Suprapubic skin (tissue), 4 donors: ENCODE results near the gene PLEKHA1. TPM values are rescaled to one million over a fixed set of nuclear protein-coding genes. Genes with fewer than 3 reads are reported as not detected.

Experiments used
- DNase-seq, 2 donors: peaks; one replicate each; pipeline ENCODE4 v3.0.0-alpha.2; 2019; ENCODE audit warnings: low spot score in 2 of 2
- H3K27ac ChIP-seq: fragments of 200-600 bp; sonication (generic); one replicate; pipeline ENCODE4 v1.5.1; 2019
- H3K27me3 ChIP-seq: fragments of 200-600 bp; sonication (generic); one replicate; pipeline ENCODE4 v1.5.1; 2019
- H3K36me3 ChIP-seq: fragments of 200-600 bp; sonication (generic); one replicate; pipeline ENCODE4 v1.5.1; 2019
- H3K4me1 ChIP-seq: fragments of 200-600 bp; sonication (generic); one replicate; pipeline ENCODE4 v1.5.1; 2019
- H3K4me3 ChIP-seq: fragments of 200-600 bp; sonication (generic); one replicate; pipeline ENCODE4 v1.5.1; 2019; ENCODE audit warnings: mild to moderate bottlenecking
- H3K9me3 ChIP-seq: fragments of 200-600 bp; sonication (generic); one replicate; pipeline ENCODE4 v1.5.1; 2019
- EP300 ChIP-seq: sonication (generic); formaldehyde crosslinking; IDR thresholded peaks from one replicate; pipeline ENCODE4 v1.6.1; 2017; ENCODE audit warnings: antibody characterized with exemption
- POLR2A ChIP-seq, 2 donors: fragments of 450-650 bp; IDR thresholded peaks; one replicate each; pipeline ENCODE4 v1.6.1; 2017; ENCODE audit warnings: antibody characterized with exemption in 2 of 2, mild to moderate bottlenecking in 2 of 2, moderate library complexity in 2 of 2
- POLR2AphosphoS5 ChIP-seq, 3 donors: sonication (generic); formaldehyde crosslinking; IDR thresholded peaks; one replicate each; pipeline ENCODE4 v1.6.1; 2017; ENCODE audit warnings: antibody characterized with exemption in 3 of 3
- WGBS: methylation state at CpG from one replicate; pipeline ENCODE4 v1.1.5; 2018; 5-methylcytosine and 5-hydroxymethylcytosine counted together
- total RNA-seq, 4 donors: library from RNA; depleted of rRNA; stranded (reverse); fragments of >200 nt; gene quantifications; one replicate each; pipeline ENCODE4 v1.1.0, GENCODE V29; 2016
- TF ChIP-seq, protein P1 (sequence below), 2 donors: fragments of 200-600 bp in 1 of 2; fragments of 450-650 bp in 1 of 2; sonication (generic) in 1 of 2; IDR thresholded peaks; one replicate each; pipeline ENCODE4 v1.5.1; 2016 to 2019; ENCODE audit warnings: antibody characterized with exemption in 2 of 2, mild to moderate bottlenecking in 1 of 2, moderate library complexity in 1 of 2

PLEKHA1 gene
- total RNA-seq, 4 donors from 2014 or later: 68.2 to 91.6 (median 78.8) TPM

DNA sequence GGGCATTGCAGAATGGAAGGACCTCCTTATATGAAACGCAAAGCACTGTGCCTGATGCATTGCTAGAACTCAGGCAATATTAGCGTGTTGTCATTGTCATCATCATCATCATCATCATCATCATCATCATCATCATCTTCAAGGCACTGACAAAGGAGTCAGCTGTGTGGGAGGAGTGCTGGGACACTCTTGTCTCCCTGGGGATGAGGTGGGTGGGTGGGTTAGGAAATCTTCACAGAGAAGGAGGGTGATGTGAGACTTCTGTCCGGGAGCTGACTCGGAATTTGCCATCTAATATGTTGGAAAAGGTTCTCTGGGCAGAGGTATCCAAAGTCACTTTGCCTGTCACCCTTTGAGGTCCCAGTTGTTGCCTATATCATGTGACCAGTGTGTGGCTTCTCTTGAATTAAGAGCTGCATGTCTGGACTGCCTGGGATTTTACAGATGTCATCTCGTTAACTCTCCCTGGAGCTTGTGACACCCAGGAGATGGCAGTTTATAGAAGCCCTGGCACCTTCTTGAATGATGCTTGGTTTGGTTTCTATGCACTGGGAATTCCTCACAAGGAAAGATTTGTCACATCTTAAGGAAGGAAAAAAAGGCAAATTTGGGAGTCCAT, 93.9 kb downstream of the PLEKHA1 start:
- no peak overlapping the region for H3K4me3 ChIP-seq
- no peak for DNase-seq

DNA sequence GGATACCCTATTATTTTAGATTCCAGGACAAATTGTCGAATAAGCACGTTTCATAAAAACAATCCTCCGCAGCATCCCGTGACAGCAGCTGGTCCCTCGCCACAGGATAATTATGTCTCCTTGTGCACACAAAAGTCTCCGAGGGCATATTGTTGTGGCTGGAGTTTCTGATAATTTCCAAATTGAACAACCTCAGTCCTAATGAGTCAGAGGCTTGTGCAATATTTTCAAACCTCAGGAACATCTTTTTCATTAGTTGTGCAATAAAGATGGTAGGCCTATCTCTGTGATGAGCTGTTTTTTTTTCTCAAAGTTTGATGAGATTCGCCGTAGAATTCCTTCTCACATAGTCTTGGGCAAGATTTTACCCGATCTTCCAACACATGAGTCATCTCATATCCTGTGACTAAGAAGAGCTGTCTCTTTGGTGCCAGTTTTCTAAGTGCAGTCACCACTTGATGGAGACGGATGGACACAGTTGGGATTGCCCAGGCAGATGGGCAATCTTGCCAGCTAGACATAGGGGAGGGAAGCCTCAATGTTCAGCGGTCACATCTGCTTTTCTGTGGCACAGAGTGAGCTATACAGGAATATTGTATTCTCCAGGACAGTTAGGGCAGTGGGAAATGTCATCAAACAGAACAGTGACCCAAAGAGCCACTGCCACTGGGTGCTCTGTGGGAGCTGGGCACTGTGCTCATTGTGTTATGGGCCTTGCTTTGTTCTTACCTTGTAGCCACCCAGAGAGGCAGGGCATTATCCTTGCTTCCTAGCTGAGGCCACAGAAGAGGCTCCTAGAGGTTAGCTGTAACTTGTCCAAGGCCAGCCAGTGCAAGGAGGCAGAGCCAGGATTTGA, 94.6 kb downstream of the PLEKHA1 start:
- no peaks in the 10 kb centered on the region for H3K9me3 ChIP-seq
- 16% methylated on average over 10 of the region's 11 CpGs for WGBS
- no peaks in the 10 kb centered on the region for H3K27me3 ChIP-seq
- no peaks in the 10 kb centered on the region for H3K36me3 ChIP-seq
- H3K4me1 ChIP-seq: peaks cover 31% of the 10 kb centered on the region
- no peak overlapping the region for H3K4me3 ChIP-seq
- H3K27ac ChIP-seq: peak overlapping the region; percentile 79
- peak in 2 of 3 donors; percentile 85 to 88 for TF ChIP-seq POLR2AphosphoS5 (IDR thresholded peaks at IDR 0.05)
- no peak for TF ChIP-seq POLR2A (IDR thresholded peaks at IDR 0.05)
- DNase-seq: peak in 1 of 2 donors; percentile 87

More for the DNA sequence above, 93.9 kb downstream of the PLEKHA1 start:
- Histone ChIP-seq H3K27me3 (no peaks in the 10 kb centered on the region), H3K9me3 (no peaks in the 10 kb centered on the region), H3K36me3 (no peaks in the 10 kb centered on the region), H3K4me1 (peaks cover 35% of the 10 kb centered on the region), H3K27ac (peak overlapping the region; percentile 79)
- TF ChIP-seq POLR2AphosphoS5 (IDR thresholded peaks at IDR 0.05): no peak
- TF ChIP-seq EP300: no peak
- TF ChIP-seq POLR2A (IDR thresholded peaks at IDR 0.05): no peak
- TF ChIP-seq, protein P1, sequence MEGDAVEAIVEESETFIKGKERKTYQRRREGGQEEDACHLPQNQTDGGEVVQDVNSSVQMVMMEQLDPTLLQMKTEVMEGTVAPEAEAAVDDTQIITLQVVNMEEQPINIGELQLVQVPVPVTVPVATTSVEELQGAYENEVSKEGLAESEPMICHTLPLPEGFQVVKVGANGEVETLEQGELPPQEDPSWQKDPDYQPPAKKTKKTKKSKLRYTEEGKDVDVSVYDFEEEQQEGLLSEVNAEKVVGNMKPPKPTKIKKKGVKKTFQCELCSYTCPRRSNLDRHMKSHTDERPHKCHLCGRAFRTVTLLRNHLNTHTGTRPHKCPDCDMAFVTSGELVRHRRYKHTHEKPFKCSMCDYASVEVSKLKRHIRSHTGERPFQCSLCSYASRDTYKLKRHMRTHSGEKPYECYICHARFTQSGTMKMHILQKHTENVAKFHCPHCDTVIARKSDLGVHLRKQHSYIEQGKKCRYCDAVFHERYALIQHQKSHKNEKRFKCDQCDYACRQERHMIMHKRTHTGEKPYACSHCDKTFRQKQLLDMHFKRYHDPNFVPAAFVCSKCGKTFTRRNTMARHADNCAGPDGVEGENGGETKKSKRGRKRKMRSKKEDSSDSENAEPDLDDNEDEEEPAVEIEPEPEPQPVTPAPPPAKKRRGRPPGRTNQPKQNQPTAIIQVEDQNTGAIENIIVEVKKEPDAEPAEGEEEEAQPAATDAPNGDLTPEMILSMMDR (IDR thresholded peaks at IDR 0.05): no peak
- 75% methylated on average over 5 of the region's 5 CpGs for WGBS

DNA sequence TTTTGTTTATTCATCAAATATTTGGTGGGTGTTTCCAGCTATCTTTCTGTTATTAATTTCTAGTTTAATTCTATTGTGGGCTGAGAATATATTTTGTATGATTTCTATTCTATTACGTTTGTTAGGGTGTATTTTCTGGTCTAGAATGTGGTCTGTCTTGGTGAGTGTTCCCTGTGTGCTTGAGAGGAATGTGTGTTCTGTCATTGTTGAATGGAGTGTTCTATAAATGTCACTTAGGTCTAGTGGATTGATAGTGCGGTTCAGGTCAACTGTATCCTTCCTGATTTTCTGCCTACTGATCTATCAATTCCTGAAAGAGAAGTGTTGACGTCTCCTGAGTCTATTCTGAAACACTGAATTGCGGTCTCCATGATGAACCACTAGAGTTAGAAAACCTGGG, 95.3 kb downstream of the PLEKHA1 start:
- no peak for DNase-seq
- 92% methylated on average over 4 of the region's 4 CpGs for WGBS
- Histone ChIP-seq H3K27me3 (no peaks in the 10 kb centered on the region), H3K27ac (peak overlapping the region; percentile 70), H3K36me3 (no peaks in the 10 kb centered on the region), H3K4me3 (no peak overlapping the region), H3K4me1 (peaks cover 29% of the 10 kb centered on the region), H3K9me3 (no peaks in the 10 kb centered on the region)
- TF ChIP-seq EP300 (no peak), POLR2AphosphoS5 (IDR thresholded peaks at IDR 0.05) (no peak), POLR2A (IDR thresholded peaks at IDR 0.05) (no peak)
- TF ChIP-seq, protein P1 (IDR thresholded peaks at IDR 0.05): no peak

- Histone ChIP-seq H3K9me3 (no peaks in the 10 kb centered on the region), H3K27ac (no peak overlapping the region), H3K4me3 (no peak overlapping the region), H3K27me3 (no peaks in the 10 kb centered on the region), H3K36me3 (no peaks in the 10 kb centered on the region), H3K4me1 (peaks cover 47% of the 10 kb centered on the region)
- WGBS: 99% methylated on average over 3 of the region's 4 CpGs
- DNase-seq: peak in 1 of 2 donors; percentile 39
- TF ChIP-seq POLR2A (IDR thresholded peaks at IDR 0.05) (no peak), POLR2AphosphoS5 (IDR thresholded peaks at IDR 0.05) (no peak), EP300 (no peak)
- TF ChIP-seq, protein P1 (IDR thresholded peaks at IDR 0.05): no peak
Measured at GRCh38 chr10:122471531-122472177, 97.1 kb downstream of the PLEKHA1 start.

GRCh38 chr10:122473116-122473515, 98.6 kb downstream of the PLEKHA1 start:
- WGBS: 93% methylated on average over 8 of the region's 8 CpGs
- DNase-seq: peak in 1 of 2 donors; percentile 45
- H3K36me3 ChIP-seq: no peaks in the 10 kb centered on the region
- peaks cover 46% of the 10 kb centered on the region for H3K4me1 ChIP-seq
- H3K9me3 ChIP-seq: no peaks in the 10 kb centered on the region
- H3K27me3 ChIP-seq: no peaks in the 10 kb centered on the region
- no peak overlapping the region for H3K4me3 ChIP-seq
- H3K27ac ChIP-seq: no peak overlapping the region
- TF ChIP-seq POLR2A (IDR thresholded peaks at IDR 0.05): no peak
- TF ChIP-seq POLR2AphosphoS5 (IDR thresholded peaks at IDR 0.05): no peak
